GM18502 (cell line): ENCODE results near the gene SRP68.

Experiments
- ATAC-seq: cut with Tn5 transposase; IDR thresholded peaks from one replicate; pipeline ENCODE4 v1.9.1; 2021; ENCODE audit warnings: mild to moderate bottlenecking; ENCODE audit not compliant: unreplicated experiment, poor library complexity

Gene SRP68

GRCh38 chr17:76022973-76023899 is 49.1 kb downstream of the SRP68 start:
- ATAC-seq, result no peak

GRCh38 chr17:76022285-76022684 is 50.0 kb downstream of the SRP68 start:
- no peak for ATAC-seq

GRCh38 chr17:76019833-76020467 is 52.4 kb downstream of the SRP68 start:
- ATAC-seq, result no peak

GRCh38 chr17:76018801-76019200 is 53.5 kb downstream of the SRP68 start:
- ATAC-seq, result no peak

GRCh38 chr17:76018340-76018680 is 54.0 kb downstream of the SRP68 start:
- no peak for ATAC-seq

GRCh38 chr17:76017481-76018339 is 54.6 kb downstream of the SRP68 start:
- no peak for ATAC-seq

- ATAC-seq, result no peak
Measured at GRCh38 chr17:76014925-76015261, 57.4 kb downstream of the SRP68 start.

GRCh38 chr17:76014100-76014924 is 58.0 kb downstream of the SRP68 start:
- ATAC-seq, result peak; percentile 57

- ATAC-seq, result no peak
Measured at GRCh38 chr17:76013377-76013932, 58.9 kb downstream of the SRP68 start.

GRCh38 chr17:76011951-76012350 is 60.4 kb downstream of the SRP68 start:
- no peak for ATAC-seq

GRCh38 chr17:76009969-76010661 is 62.2 kb downstream of the SRP68 start:
- ATAC-seq, result no peak

- ATAC-seq, result no peak
Measured at GRCh38 chr17:76009447-76009846, 62.9 kb downstream of the SRP68 start.

GRCh38 chr17:76008630-76009425 is 63.5 kb downstream of the SRP68 start:
- ATAC-seq, result no peak

- no peak for ATAC-seq
Measured at GRCh38 chr17:76008208-76008607, 64.1 kb downstream of the SRP68 start.

- ATAC-seq, result no peak
Measured at GRCh38 chr17:76007850-76008165, 64.5 kb downstream of the SRP68 start.

- ATAC-seq, result no peak
Measured at GRCh38 chr17:76007131-76007849, 65.0 kb downstream of the SRP68 start.

GRCh38 chr17:76005263-76006149 is 66.8 kb downstream of the SRP68 start:
- ATAC-seq, result no peak
